GM23248 (cell line): Measurements from ENCODE around the gene ADPRH. TPM values are rescaled to one million over a fixed set of nuclear protein-coding genes. Genes with fewer than 3 reads are reported as not detected.

Experiments used
- DNase-seq: peaks from one replicate; pipeline ENCODE4 v3.0.0-alpha.2; 2015
- H2AFZ ChIP-seq: fragments of 200-600 bp; sonication (generic); 2 replicates; pipeline ENCODE4 v1.6.1; 2016; ENCODE audit warnings: antibody characterized with exemption
- H3F3A ChIP-seq: fragments of 200-600 bp; sonication (generic); 2 replicates; pipeline ENCODE4 v1.6.1; 2016; ENCODE audit warnings: mild to moderate bottlenecking, antibody characterized with exemption, mixed run types; ENCODE audit not compliant: insufficient read depth
- H3K27ac ChIP-seq: fragments of 200-600 bp; sonication (generic); 2 replicates; pipeline ENCODE4 v1.5.1; 2016; ENCODE audit warnings: mild to moderate bottlenecking
- H3K27me3 ChIP-seq: fragments of 200-600 bp; sonication (generic); replicated peaks from 2 replicates; pipeline ENCODE4 v1.6.1; 2016; ENCODE audit warnings: mild to moderate bottlenecking; ENCODE audit not compliant: insufficient read depth
- H3K36me3 ChIP-seq: fragments of 200-600 bp; sonication (generic); 2 replicates; pipeline ENCODE4 v1.6.1; 2016; ENCODE audit warnings: low read depth, mild to moderate bottlenecking
- H3K4me1 ChIP-seq: fragments of 200-600 bp; sonication (generic); 2 replicates; pipeline ENCODE4 v1.6.1; 2016; ENCODE audit warnings: mild to moderate bottlenecking; ENCODE audit not compliant: insufficient read depth
- H3K4me2 ChIP-seq: fragments of 200-600 bp; sonication (generic); one replicate; pipeline ENCODE4 v1.6.1; 2016; ENCODE audit warnings: mild to moderate bottlenecking; ENCODE audit not compliant: unreplicated experiment
- H3K4me3 ChIP-seq: fragments of 200-600 bp; sonication (generic); 2 replicates; pipeline ENCODE4 v1.5.1; 2016; ENCODE audit warnings: mild to moderate bottlenecking
- H3K79me2 ChIP-seq: fragments of 200-600 bp; sonication (generic); 2 replicates; pipeline ENCODE4 v1.6.1; 2016; ENCODE audit warnings: mild to moderate bottlenecking; ENCODE audit not compliant: insufficient read depth
- H3K9ac ChIP-seq: fragments of 200-600 bp; sonication (generic); 2 replicates; pipeline ENCODE4 v1.6.1; 2016; ENCODE audit warnings: mild to moderate bottlenecking
- H3K9me2 ChIP-seq: fragments of 200-600 bp; sonication (generic); 2 replicates; pipeline ENCODE4 v1.6.1; 2016; ENCODE audit warnings: mixed run types, mild to moderate bottlenecking, moderate library complexity; ENCODE audit not compliant: insufficient read depth
- H3K9me3 ChIP-seq: fragments of 200-600 bp; sonication (generic); one replicate; pipeline ENCODE4 v1.6.1; 2017; ENCODE audit warnings: low read depth
- H4K20me1 ChIP-seq: fragments of 200-600 bp; sonication (generic); 2 replicates; pipeline ENCODE4 v1.6.0; 2016; ENCODE audit not compliant: insufficient read depth
- EZH2 ChIP-seq: fragments of 200-600 bp; sonication (generic); IDR thresholded peaks from 2 replicates; pipeline ENCODE4 v1.6.1; 2018; ENCODE audit warnings: antibody characterized with exemption, mild to moderate bottlenecking; ENCODE audit not compliant: insufficient read depth, poor library complexity, severe bottlenecking
- EZH2phosphoT487 ChIP-seq: fragments of 200-600 bp; sonication (generic); IDR thresholded peaks from 2 replicates; pipeline ENCODE4 v1.6.1; 2018; ENCODE audit warnings: antibody characterized with exemption, moderate library complexity, mild to moderate bottlenecking, low read depth; ENCODE audit not compliant: insufficient read depth
- WGBS, 2 experiments: methylation state at CpG; one replicate each; pipeline ENCODE4 v1.1.6; 2015 to 2017; ENCODE audit warnings: low lambda C conversion rate in 2 of 2, low coverage in 1 of 2; ENCODE audit errors: missing lambda C conversion rate in 2 of 2; 5-methylcytosine and 5-hydroxymethylcytosine counted together
- in situ Hi-C: fragments of 300-500 bp; cut with MboI; formaldehyde crosslinking; loops from 2 replicates; pipeline ENCODE4 v1.15.0; 2020
- polyA plus RNA-seq: library from polyadenylated mRNA; unstranded; fragments of >200 nt; fragmentation: Nextera tagmentation; extraction: Ambion mirVana; gene quantifications from 2 replicates; pipeline ENCODE4 v1.2.1, GENCODE V29; 2016
- total RNA-seq: library from RNA; depleted of rRNA; stranded (reverse); fragments of >200 nt; shearing (Covaris generic); gene quantifications from 2 replicates; pipeline ENCODE4 v1.2.3, GENCODE V29; 2014

ADPRH gene
- total and polyA plus RNA-seq, 2 experiments from 2014 or later, result 2.1 to 2.3 TPM

GRCh38 chr3:119601154-119601553 lies 21.9 kb downstream of the ADPRH start:
- Histone ChIP-seq H3K9me2 (no peaks in the 10 kb centered on the region), H3K9me3 (no peaks in the 10 kb centered on the region), H3K27ac (no peak overlapping the region), H3K36me3 (no peaks in the 10 kb centered on the region), H3K4me2 (no peak overlapping the region), H3K4me3 (no peak overlapping the region), H3K9ac (no peak overlapping the region), H3K79me2 (no peaks in the 10 kb centered on the region), H3F3A (no peaks in the 10 kb centered on the region), H3K27me3 (no peaks in the 10 kb centered on the region), H4K20me1 (no peaks in the 10 kb centered on the region), H3K4me1 (peaks cover 8% of the 10 kb centered on the region; the same call in 1 of the 2 replicates), H2AFZ (no peak overlapping the region)
- DNase-seq, result no peak
- in situ Hi-C loops, result no loop called here
- WGBS, 2 experiments, result 60 to 74% methylated on average over 3 of the region's 3 CpGs
- no peak for TF ChIP-seq EZH2
- TF ChIP-seq EZH2phosphoT487, result no peak

GRCh38 chr3:119602676-119603075 lies 23.4 kb downstream of the ADPRH start:
- TF ChIP-seq EZH2 (no peak), EZH2phosphoT487 (no peak)
- in situ Hi-C loops, result no loop called here
- WGBS, 2 experiments, result 65 to 78% methylated on average over 1 of the region's 1 CpG
- H2AFZ ChIP-seq, result no peak overlapping the region
- H3K9me3 ChIP-seq, result no peaks in the 10 kb centered on the region
- H3K27ac ChIP-seq, result no peak overlapping the region
- H3F3A ChIP-seq, result no peaks in the 10 kb centered on the region
- H3K4me1 ChIP-seq, result peaks cover 8% of the 10 kb centered on the region; the same call in 1 of the 2 replicates
- no peaks in the 10 kb centered on the region for H3K27me3 ChIP-seq
- DNase-seq, result no peak
- H3K36me3 ChIP-seq, result no peaks in the 10 kb centered on the region
- no peaks in the 10 kb centered on the region for H3K79me2 ChIP-seq
- no peaks in the 10 kb centered on the region for H3K9me2 ChIP-seq
- no peak overlapping the region for H3K9ac ChIP-seq
- no peaks in the 10 kb centered on the region for H4K20me1 ChIP-seq
- no peak overlapping the region for H3K4me2 ChIP-seq
- H3K4me3 ChIP-seq, result no peak overlapping the region

- no peaks in the 10 kb centered on the region for H4K20me1 ChIP-seq
- no peaks in the 10 kb centered on the region for H3F3A ChIP-seq
- peak; percentile 78 for DNase-seq
- in situ Hi-C loops, result no loop called here
- H3K4me3 ChIP-seq, result no peak overlapping the region
- H3K4me2 ChIP-seq, result no peak overlapping the region
- no peak overlapping the region for H3K27ac ChIP-seq
- no peaks in the 10 kb centered on the region for H3K9me2 ChIP-seq
- TF ChIP-seq EZH2phosphoT487 (no peak), EZH2 (no peak)
- peaks cover 8% of the 10 kb centered on the region; the same call in 1 of the 2 replicates for H3K4me1 ChIP-seq
- H2AFZ ChIP-seq, result no peak overlapping the region
- H3K36me3 ChIP-seq, result no peaks in the 10 kb centered on the region
- no peak overlapping the region for H3K9ac ChIP-seq
- no peaks in the 10 kb centered on the region for H3K27me3 ChIP-seq
- 81 to 86% methylated on average over 1 of the region's 1 CpG for WGBS, 2 experiments
- no peaks in the 10 kb centered on the region for H3K79me2 ChIP-seq
- no peaks in the 10 kb centered on the region for H3K9me3 ChIP-seq
These were observed 25.6 kb downstream of the ADPRH start for GRCh38 chr3:119604878-119605277.

GRCh38 chr3:119608405-119609000 lies 29.2 kb downstream of the ADPRH start:
- H3K4me2 ChIP-seq, result no peak overlapping the region
- H3K27ac ChIP-seq, result no peak overlapping the region
- H2AFZ ChIP-seq, result no peak overlapping the region
- H3K36me3 ChIP-seq, result no peaks in the 10 kb centered on the region
- WGBS, 2 experiments, result 68 to 70% methylated on average over 6 of the region's 6 CpGs
- in situ Hi-C loops, result no loop called here
- no peaks in the 10 kb centered on the region for H3K79me2 ChIP-seq
- no peak overlapping the region for H3K4me3 ChIP-seq
- no peaks in the 10 kb centered on the region for H3K9me2 ChIP-seq
- peaks cover 8% of the 10 kb centered on the region; the same call in 1 of the 2 replicates for H3K4me1 ChIP-seq
- no peak for DNase-seq
- H3F3A ChIP-seq, result no peaks in the 10 kb centered on the region
- TF ChIP-seq EZH2phosphoT487 (no peak), EZH2 (no peak)
- H3K9me3 ChIP-seq, result no peaks in the 10 kb centered on the region
- H4K20me1 ChIP-seq, result no peaks in the 10 kb centered on the region
- H3K27me3 ChIP-seq, result no peaks in the 10 kb centered on the region
- H3K9ac ChIP-seq, result no peak overlapping the region
